Coronary artery (tissue), 2 donors: Measurements from ENCODE around the gene PPP1R16B.
"Not testable (repeated sequence)": the region's sequence is repeated elsewhere in the genome, so short reads cannot be mapped to it uniquely, and the experiment has no call there.

ENCODE experiments used
- DNase-seq: peaks from one replicate; pipeline ENCODE4 v3.0.0-alpha.2; 2017; ENCODE audit warnings: low spot score
- H3K27ac ChIP-seq, 2 donors: fragments of 200-600 bp; sonication (generic); one replicate each; pipeline ENCODE4 v1.5.1; 2016 to 2019
- H3K4me3 ChIP-seq: fragments of 200-600 bp; sonication (generic); 2 replicates; pipeline ENCODE4 v1.5.1; 2016; ENCODE audit warnings: mild to moderate bottlenecking, moderate library complexity
- TF ChIP-seq, protein P1 (sequence below): fragments of 200-600 bp; sonication (generic); IDR thresholded peaks from one replicate; pipeline ENCODE4 v1.5.1; 2019; ENCODE audit warnings: antibody characterized with exemption

PPP1R16B gene

DNA sequence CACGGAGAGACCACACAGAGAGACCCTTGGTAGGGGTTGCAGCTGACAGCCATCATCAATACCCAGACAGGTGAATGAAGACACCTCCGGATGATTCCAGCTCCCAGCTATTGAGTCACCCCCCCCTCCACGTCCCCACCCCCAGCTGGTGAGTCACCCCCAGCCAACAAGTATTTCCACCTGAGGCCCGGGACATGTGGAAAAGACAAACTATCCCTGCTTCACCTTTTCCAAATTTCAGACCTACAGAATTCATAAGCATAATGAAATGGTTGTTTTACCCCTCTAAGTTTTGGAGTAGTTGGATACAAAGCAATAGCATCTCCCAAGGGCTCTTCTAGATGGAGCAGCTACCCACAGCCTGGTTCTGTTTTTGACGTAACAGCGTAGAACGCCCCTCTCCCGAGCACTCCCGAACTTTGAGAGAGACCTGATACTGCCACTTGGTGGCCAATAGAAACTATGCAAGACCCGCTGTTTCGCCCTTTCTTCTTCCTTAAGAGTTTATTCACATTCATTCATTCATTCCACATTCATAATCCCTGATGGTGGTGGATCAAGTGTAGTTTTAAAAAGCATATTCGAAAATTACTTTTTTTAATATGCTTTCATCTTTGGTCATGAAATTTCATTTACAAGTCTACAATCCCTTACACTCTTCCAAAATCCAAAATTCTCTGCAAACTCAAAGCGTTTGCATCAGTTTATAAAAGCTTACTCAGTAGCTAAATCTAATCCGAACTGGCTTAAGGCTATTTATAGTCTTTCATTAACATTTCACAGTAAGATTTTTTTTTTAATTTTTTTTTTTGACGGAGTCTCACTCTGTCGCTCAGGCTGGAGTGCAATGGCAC is 15.1 kb upstream of the PPP1R16B start:
- no peak for DNase-seq

DNA sequence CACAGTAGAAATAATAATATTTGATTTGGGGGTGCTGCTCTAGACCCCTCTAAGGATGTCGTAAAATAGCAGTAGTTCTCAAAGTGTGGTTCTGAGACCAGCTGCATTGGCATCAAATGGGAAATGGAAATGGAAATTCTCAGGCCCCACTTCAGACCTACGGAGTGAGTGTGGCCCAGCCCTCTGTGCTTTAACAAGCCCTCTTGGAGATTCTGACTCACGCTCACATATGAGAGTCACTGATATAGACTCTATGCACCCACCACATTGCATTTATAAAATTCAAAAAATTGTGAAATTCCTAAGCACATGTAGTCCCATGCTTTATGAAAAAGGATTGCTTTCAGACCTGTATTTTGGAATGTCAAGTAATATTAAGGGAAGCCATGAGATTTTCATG is 14.2 kb upstream of the PPP1R16B start:
- TF ChIP-seq, protein P1, sequence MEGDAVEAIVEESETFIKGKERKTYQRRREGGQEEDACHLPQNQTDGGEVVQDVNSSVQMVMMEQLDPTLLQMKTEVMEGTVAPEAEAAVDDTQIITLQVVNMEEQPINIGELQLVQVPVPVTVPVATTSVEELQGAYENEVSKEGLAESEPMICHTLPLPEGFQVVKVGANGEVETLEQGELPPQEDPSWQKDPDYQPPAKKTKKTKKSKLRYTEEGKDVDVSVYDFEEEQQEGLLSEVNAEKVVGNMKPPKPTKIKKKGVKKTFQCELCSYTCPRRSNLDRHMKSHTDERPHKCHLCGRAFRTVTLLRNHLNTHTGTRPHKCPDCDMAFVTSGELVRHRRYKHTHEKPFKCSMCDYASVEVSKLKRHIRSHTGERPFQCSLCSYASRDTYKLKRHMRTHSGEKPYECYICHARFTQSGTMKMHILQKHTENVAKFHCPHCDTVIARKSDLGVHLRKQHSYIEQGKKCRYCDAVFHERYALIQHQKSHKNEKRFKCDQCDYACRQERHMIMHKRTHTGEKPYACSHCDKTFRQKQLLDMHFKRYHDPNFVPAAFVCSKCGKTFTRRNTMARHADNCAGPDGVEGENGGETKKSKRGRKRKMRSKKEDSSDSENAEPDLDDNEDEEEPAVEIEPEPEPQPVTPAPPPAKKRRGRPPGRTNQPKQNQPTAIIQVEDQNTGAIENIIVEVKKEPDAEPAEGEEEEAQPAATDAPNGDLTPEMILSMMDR: no peak
- no peak overlapping the region for H3K4me3 ChIP-seq
- no peak overlapping the region for H3K27ac ChIP-seq
- DNase-seq: no peak

More for the DNA sequence above, 15.1 kb upstream of the PPP1R16B start:
- TF ChIP-seq, protein P1: peak; percentile 49
- Histone ChIP-seq H3K27ac (no peak overlapping the region), H3K4me3 (no peak overlapping the region)

DNA sequence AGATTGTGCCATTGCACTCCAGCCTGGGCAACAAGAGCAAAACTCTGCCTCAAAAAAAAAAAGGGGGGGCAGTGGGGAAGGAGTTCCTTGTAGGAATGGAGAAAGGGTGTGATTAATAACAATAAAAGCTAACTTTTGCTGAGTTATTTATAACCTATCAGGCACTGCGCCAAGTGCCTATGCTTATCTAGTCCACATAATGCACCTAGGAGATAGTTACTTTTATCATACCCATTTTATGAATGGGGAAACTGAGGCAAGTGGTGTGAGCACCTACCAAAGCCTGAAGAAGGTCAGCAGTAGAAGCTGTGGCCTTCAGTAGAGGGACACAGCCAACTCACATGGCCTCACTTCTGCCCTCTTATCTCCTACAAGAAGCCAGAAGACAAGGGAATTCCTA is 13.6 kb upstream of the PPP1R16B start:
- peak; percentile 4 for DNase-seq
- TF ChIP-seq, protein P1: no peak
- no peak overlapping the region for H3K27ac ChIP-seq
- H3K4me3 ChIP-seq: no peak overlapping the region

DNA sequence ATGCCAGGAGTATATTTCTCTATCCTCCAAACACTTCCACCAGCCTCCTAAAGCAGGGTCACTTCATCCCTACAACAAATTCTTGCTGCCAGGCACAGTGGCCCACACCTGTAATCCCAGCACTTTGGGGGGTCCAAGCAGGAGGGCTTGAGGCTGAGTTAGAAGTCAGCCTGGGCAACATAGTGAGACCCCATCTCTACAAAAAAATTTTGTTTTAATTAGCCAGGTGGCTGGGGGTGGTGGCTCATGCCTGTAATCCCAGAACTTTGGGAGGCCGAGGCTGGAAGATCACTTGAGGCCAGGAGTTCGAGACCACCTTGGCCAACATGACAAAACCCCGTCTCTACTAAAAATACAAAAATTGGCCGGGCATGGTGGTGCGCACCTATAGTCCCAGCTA is 11.4 kb upstream of the PPP1R16B start:
- not testable (repeated sequence) for H3K4me3 ChIP-seq, DNase-seq, H3K27ac ChIP-seq

DNA sequence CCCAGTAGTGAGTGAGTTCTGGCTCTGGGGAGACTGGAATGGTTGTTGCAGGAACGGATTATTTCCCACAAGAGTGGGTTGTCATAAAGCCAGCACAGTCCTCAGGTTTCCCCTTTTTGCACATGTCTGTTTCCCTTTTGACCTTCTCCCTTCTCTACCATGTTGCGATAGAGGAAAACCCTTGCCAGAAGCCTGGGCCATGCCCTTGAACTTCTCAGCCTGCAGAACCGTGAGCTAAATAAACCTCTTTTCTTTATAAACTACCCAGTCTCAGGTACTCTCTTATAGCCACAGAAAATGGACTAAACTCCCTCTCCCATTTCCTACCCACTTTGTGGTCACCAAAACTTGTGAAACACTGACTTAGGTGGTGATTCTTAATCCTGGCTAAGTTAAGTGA is 7.2 kb upstream of the PPP1R16B start:
- Histone ChIP-seq H3K27ac (no peak overlapping the region), H3K4me3 (no peak overlapping the region)
- DNase-seq: no peak
- TF ChIP-seq, protein P1: no peak

DNA sequence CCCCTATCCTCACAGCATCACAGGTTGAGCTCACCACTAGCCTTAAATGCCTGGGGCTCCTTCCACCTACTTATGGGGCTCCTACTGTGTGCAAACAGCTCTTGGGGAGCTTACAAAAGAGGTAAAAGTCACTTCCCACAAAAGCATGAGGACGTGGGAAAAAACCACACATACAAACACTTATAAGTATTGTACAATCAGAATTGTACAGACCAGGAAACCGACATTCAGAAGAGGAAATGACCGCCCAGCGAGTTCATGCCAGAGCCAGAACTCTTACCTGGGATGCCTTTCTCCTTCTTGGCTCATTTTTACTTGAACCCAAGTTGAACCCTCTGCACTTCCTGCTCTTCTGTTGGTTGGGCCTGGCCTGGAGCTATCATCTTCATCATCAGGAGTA is 6.3 kb upstream of the PPP1R16B start:
- Histone ChIP-seq H3K27ac (no peak overlapping the region), H3K4me3 (no peak overlapping the region)
- TF ChIP-seq, protein P1: no peak
- no peak for DNase-seq

DNA sequence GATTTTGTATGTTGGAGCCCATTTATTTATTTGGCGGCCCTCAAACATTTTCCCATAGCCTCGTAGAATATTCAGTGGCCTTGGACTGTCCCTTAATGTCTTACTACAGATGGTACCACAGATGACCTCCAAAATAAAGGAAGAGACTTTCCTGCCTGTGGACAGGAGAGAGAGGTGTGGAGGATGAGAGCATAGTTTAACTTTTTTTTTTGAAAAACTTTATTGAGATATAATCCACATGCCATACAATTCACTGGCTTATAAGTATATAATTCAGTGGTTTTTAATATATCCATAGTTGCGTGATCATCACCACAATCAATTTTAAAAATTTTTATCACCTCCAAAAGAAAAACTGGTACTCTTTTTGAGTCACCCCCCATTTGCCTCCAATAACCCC is 4.6 kb upstream of the PPP1R16B start:
- no peak for DNase-seq
- TF ChIP-seq, protein P1: no peak
- Histone ChIP-seq H3K4me3 (no peak overlapping the region), H3K27ac (no peak overlapping the region)
